UCSD-AML1 (cell line): ENCODE data around the gene GRAP2.
A peak's percentile ranks its signal among the peaks of the same experiment; 100 is the strongest.
"Not testable (repeated sequence)": the region's sequence is repeated elsewhere in the genome, so short reads cannot be mapped to it uniquely, and the experiment has no call there.

Experiments used
- DNase-seq: peaks from one replicate; lab custom pipeline; 2025; ENCODE audit not compliant: unreplicated experiment; lab: John Stamatoyannopoulos, UW

Gene GRAP2

GRCh38 chr22:39900306-39901227 lies at the start of gene GRAP2:
GRAP2 (plus strand) TSS chr22:39901084; CDS start chr22:39947107, 46,023 bp downstream.
- DNase-seq: peak; percentile 19

GRCh38 chr22:39851606-39852315 lies 49.1 kb upstream of the GRAP2 start:
- no peak for DNase-seq

GRCh38 chr22:39852799-39853198 lies 48.1 kb upstream of the GRAP2 start:
- no peak for DNase-seq

GRCh38 chr22:39856588-39856987 lies 44.3 kb upstream of the GRAP2 start:
- DNase-seq: no peak

- DNase-seq: no peak
These were observed 40.8 kb upstream of the GRAP2 start for GRCh38 chr22:39859903-39860588.

- no peak for DNase-seq
These were observed 32.1 kb upstream of the GRAP2 start for GRCh38 chr22:39868741-39869140.

GRCh38 chr22:39869797-39870196 lies 31.1 kb upstream of the GRAP2 start:
- DNase-seq: not testable (repeated sequence)

GRCh38 chr22:39871008-39871798 lies 29.7 kb upstream of the GRAP2 start:
- no peak for DNase-seq

GRCh38 chr22:39872548-39872947 lies 28.3 kb upstream of the GRAP2 start:
- DNase-seq: no peak

- DNase-seq: no peak
These were observed 26.9 kb upstream of the GRAP2 start for GRCh38 chr22:39873965-39874364.

GRCh38 chr22:39875176-39875885 lies 25.6 kb upstream of the GRAP2 start:
- DNase-seq: not testable (repeated sequence)

- DNase-seq: no peak
These were observed 23.6 kb upstream of the GRAP2 start for GRCh38 chr22:39877079-39877845.

- no peak for DNase-seq
These were observed 20.2 kb upstream of the GRAP2 start for GRCh38 chr22:39880722-39881121.

- no peak for DNase-seq
These were observed 17.8 kb upstream of the GRAP2 start for GRCh38 chr22:39883057-39883456.

- not testable (repeated sequence) for DNase-seq
These were observed 11.0 kb upstream of the GRAP2 start for GRCh38 chr22:39889924-39890323.

- no peak for DNase-seq
These were observed 7.4 kb upstream of the GRAP2 start, which contains the start of gene ENTHD1 for GRCh38 chr22:39893526-39893925. ENTHD1 (minus strand) TSS chr22:39893760; CDS start chr22:39887748, 6,012 bp downstream.

GRCh38 chr22:39894554-39895092 lies 6.3 kb upstream of the GRAP2 start:
- no peak for DNase-seq

GRCh38 chr22:39895682-39896081 lies 5.2 kb upstream of the GRAP2 start:
- DNase-seq: no peak
